NCI-H146 treated with DMSO at 0.1 percent for 48 hours (cell line): ENCODE data around the gene PLEKHA4.
"Not testable (repeated sequence)": the region's sequence is repeated elsewhere in the genome, so short reads cannot be mapped to it uniquely, and the experiment has no call there.

Experiments
- DNase-seq: peaks from one replicate; lab custom pipeline; 2025; ENCODE audit not compliant: unreplicated experiment; lab: John Stamatoyannopoulos, UW

PLEKHA4 gene

GRCh38 chr19:48868114-48868886 is at the start of gene PLEKHA4:
Gene PLEKHA4 (minus strand): TSS chr19:48868617. CDS start chr19:48867620, 997 bp downstream.
- DNase-seq = no peak

GRCh38 chr19:48918071-48918470 is 49.7 kb upstream of the PLEKHA4 start:
- no peak for DNase-seq

GRCh38 chr19:48915757-48916156 is 47.3 kb upstream of the PLEKHA4 start:
- no peak for DNase-seq

- DNase-seq = no peak
Observed at GRCh38 chr19:48914181-48914580, 45.8 kb upstream of the PLEKHA4 start.

- DNase-seq = no peak
Observed at GRCh38 chr19:48913114-48913889, 44.9 kb upstream of the PLEKHA4 start.

- DNase-seq = no peak
Observed at GRCh38 chr19:48910803-48911202, 42.4 kb upstream of the PLEKHA4 start.

- DNase-seq = not testable (repeated sequence)
Observed at GRCh38 chr19:48909424-48910077, 41.1 kb upstream of the PLEKHA4 start.

GRCh38 chr19:48907671-48908070 is 39.3 kb upstream of the PLEKHA4 start:
- no peak for DNase-seq

GRCh38 chr19:48906324-48906723 is 37.9 kb upstream of the PLEKHA4 start:
- no peak for DNase-seq

- DNase-seq = no peak
Observed at GRCh38 chr19:48905664-48906063, 37.2 kb upstream of the PLEKHA4 start.

GRCh38 chr19:48903788-48904187 is 35.4 kb upstream of the PLEKHA4 start:
- not testable (repeated sequence) for DNase-seq

- DNase-seq = not testable (repeated sequence)
Observed at GRCh38 chr19:48902291-48902690, 33.9 kb upstream of the PLEKHA4 start.

- DNase-seq = no peak
Observed at GRCh38 chr19:48900477-48901406, 32.3 kb upstream of the PLEKHA4 start.

- peak; percentile 95 for DNase-seq
Observed at GRCh38 chr19:48899781-48900476, 31.5 kb upstream of the PLEKHA4 start, which contains the start of gene NUCB1. Gene NUCB1 (plus strand): TSS chr19:48900312. CDS start chr19:48900797, 485 bp downstream.

GRCh38 chr19:48899386-48899749 is 31.0 kb upstream of the PLEKHA4 start:
- not testable (repeated sequence) for DNase-seq

- no peak for DNase-seq
Observed at GRCh38 chr19:48897181-48897580, 28.8 kb upstream of the PLEKHA4 start.

GRCh38 chr19:48896191-48896720 is 27.8 kb upstream of the PLEKHA4 start:
- DNase-seq = peak; percentile 61

GRCh38 chr19:48895226-48895625 is 26.8 kb upstream of the PLEKHA4 start:
- no peak for DNase-seq

GRCh38 chr19:48890551-48890950 is 22.1 kb upstream of the PLEKHA4 start:
- no peak for DNase-seq

- not testable (repeated sequence) for DNase-seq
Observed at GRCh38 chr19:48889496-48889895, 21.1 kb upstream of the PLEKHA4 start.
